KBM-7 (cell line): ENCODE results near the gene PPM1G.
"Not testable (repeated sequence)": the region's sequence is repeated elsewhere in the genome, so short reads cannot be mapped to it uniquely, and the experiment has no call there.

Source experiments
- DNase-seq: peaks from one replicate; pipeline ENCODE4 v3.0.0-alpha.2; 2015
- in situ Hi-C: fragments of 300-500 bp; cut with MboI; formaldehyde crosslinking; loops from 2 replicates; pipeline ENCODE4 v1.14.3; 2020; ENCODE audit warnings: low sequenced_read_pairs, low pct_unique_long_range_greater_than_20kb, mixed read lengths

Gene PPM1G, protein sequence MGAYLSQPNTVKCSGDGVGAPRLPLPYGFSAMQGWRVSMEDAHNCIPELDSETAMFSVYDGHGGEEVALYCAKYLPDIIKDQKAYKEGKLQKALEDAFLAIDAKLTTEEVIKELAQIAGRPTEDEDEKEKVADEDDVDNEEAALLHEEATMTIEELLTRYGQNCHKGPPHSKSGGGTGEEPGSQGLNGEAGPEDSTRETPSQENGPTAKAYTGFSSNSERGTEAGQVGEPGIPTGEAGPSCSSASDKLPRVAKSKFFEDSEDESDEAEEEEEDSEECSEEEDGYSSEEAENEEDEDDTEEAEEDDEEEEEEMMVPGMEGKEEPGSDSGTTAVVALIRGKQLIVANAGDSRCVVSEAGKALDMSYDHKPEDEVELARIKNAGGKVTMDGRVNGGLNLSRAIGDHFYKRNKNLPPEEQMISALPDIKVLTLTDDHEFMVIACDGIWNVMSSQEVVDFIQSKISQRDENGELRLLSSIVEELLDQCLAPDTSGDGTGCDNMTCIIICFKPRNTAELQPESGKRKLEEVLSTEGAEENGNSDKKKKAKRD

DNA sequence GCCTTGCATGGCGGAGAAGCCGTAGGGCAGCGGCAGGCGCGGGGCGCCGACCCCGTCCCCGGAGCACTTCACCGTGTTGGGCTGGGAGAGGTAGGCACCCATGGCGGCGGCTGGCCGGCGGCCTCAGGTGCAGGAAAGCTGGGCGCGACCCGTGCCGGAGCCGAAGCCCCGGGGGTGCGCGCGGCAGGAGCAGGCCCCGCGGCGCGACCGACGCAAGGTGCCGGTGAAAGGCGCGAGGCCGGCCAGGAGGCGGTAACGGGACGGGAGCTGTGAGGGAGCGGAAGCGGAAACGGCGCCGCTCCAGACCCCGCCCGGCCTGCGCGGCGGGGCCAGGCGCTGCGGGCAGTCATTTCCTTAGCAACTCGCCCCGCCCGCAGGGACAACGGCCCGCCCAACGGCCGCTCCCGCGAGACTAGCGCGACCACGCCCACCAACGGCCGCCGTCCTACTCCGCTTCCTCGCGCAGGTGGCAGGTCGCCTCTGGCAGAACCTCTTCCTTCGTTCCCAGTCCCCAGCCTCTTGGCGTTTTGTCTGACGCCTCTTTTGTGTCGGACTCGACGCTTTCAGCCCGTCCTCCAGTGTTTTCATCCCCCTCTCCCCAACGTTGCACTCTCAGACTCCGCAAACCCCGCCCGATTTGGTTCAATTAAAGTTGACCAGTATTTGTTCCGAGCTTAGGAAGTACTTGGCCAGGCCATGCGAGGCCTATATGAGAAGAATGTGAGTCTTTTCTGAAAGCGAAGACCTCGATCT, at the start of gene PPM1G:
PPM1G (minus strand) TSS at position 271 of the 753 bp plus-strand sequence; CDS start at position 102, 169 bp downstream.
- in situ Hi-C loops = no loop called here
- peak; percentile 97 for DNase-seq

DNA sequence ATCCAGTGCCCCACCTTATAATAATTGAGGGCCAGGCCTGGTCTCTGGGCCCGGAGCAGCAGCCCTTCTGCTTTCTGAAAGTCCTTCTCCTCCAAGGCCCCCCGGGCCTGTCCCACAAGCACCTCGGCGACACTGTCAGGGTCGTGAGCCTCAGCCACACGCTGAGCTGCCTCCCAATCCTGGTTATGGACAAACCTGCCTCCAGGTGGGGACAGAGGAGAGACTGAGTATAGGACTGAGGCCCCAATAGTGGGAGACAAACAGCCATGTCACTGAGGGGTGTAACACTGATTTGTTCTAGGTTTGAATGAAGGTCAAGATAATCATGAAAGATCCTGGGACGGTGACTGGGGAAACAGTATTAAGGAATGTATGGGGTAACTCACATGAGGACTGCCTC, 44.6 kb upstream of the PPM1G start:
- in situ Hi-C loops = no loop called here
- DNase-seq = no peak

DNA sequence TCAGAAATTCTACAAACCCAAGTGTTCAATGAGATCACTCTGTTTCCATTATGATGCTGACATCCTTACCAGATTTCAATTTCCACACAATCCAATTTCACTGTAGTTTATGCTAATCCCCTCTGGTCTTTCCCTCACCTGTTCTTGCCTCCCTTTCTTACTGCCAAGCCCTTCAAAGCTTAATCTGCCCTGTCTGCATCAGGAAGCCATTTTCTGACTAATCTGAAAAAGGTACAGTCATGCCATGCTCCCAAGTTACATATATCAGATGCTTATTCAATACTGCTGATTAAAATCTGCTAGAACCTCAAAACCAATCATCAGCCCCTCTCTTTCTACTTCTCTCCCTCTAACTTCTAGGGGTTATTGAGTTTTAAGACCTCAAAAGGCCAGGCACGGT, 41.7 kb upstream of the PPM1G start:
- in situ Hi-C loops = no loop called here
- no peak for DNase-seq

DNA sequence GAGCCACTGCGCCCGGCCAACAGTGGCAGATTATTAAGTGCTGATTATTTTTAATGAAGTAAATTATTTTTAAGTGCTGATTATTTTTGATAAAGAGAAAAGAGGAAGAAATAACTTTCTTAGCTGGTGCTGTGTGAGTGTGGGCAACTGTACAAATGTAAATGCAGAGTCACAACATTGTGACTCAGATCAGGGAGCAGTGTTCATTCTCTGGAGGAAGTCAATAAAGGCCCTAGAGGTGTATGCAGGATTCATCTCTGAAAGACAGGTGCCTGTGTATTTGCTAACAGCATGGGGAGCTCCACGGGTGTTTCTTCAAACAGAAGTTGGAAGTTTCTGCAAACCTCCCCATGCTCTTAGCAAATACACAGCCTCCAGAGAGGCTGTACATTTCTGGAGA, 39.0 kb upstream of the PPM1G start:
- in situ Hi-C loops = no loop called here
- DNase-seq = no peak

DNA sequence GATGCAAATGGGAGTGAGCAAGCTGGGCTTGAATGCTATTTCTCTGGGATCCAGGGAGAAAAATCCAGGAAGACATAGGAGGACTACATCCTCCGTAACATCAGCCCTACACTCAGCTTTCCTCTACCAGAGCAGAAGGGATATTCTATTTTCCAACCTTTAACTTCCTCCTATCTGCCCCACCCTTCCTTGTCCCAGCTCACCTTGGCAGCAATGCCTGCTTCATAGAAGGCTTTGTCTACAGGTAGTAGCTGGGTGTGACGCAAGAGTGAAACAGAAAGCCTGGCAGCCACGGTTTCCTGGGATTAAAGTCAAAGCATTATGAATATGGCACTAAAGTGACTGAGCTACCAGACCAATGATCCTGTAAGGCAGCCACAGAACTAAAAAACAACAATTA, 36.7 kb upstream of the PPM1G start:
- in situ Hi-C loops = no loop called here
- DNase-seq = no peak

DNA sequence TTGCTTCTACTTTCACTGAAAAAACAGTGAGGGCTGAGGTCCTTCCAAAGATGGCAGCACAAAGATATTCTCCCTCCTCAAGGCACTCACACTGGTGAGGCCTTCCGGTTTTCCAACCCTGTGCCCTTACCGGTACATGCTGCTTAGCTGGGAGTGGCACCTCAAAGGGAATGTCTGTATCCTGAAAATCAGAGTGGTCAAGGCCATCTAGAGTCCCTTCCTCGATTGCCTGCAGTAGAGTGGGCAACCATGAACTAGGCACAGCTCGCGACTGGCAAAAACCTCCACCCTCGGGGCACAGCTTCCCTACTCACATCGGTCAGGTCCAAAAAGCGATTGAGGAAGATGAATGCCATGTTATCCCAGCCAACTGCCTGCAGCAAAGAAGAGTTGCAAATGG, 36.2 kb upstream of the PPM1G start:
- DNase-seq = no peak
- in situ Hi-C loops = no loop called here

DNA sequence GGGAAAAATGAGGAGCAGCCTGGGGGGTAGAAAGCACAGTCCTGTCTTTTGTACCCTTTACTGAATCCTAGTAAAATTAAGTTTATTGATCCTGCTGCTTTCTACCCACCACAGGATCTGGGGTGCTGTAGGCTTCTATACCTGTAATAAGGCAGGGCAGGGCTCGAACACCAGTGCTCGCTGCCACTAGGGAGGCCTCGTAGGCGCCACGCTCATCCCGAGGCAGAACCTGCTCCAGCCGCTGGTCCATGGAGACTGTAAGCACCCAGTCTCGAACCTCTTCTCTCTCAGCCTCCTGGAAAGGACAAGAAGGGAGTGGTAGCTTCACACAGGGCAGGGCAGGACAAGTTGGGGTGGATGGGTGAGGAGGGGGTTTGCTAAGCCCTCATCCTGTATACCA, 35.8 kb upstream of the PPM1G start:
- in situ Hi-C loops = no loop called here

DNA sequence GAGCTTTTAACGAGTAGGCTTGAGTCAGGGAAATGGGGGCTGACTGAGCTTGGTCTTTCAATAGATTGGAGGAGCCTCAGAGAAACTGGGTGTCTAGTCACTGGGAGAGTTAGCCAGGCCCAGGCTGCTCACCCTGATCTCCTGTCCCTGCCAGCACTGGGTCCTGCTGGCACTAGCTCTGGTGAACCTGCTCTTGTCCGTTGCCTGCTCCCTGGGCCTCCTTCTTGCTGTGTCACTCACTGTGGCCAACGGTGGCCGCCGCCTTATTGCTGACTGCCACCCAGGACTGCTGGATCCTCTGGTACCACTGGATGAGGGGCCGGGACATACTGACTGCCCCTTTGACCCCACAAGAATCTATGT, 33.5 kb upstream of the PPM1G start:
- no peak for DNase-seq
- in situ Hi-C loops = no loop called here

More for the DNA sequence above, 35.8 kb upstream of the PPM1G start:
- no peak for DNase-seq

DNA sequence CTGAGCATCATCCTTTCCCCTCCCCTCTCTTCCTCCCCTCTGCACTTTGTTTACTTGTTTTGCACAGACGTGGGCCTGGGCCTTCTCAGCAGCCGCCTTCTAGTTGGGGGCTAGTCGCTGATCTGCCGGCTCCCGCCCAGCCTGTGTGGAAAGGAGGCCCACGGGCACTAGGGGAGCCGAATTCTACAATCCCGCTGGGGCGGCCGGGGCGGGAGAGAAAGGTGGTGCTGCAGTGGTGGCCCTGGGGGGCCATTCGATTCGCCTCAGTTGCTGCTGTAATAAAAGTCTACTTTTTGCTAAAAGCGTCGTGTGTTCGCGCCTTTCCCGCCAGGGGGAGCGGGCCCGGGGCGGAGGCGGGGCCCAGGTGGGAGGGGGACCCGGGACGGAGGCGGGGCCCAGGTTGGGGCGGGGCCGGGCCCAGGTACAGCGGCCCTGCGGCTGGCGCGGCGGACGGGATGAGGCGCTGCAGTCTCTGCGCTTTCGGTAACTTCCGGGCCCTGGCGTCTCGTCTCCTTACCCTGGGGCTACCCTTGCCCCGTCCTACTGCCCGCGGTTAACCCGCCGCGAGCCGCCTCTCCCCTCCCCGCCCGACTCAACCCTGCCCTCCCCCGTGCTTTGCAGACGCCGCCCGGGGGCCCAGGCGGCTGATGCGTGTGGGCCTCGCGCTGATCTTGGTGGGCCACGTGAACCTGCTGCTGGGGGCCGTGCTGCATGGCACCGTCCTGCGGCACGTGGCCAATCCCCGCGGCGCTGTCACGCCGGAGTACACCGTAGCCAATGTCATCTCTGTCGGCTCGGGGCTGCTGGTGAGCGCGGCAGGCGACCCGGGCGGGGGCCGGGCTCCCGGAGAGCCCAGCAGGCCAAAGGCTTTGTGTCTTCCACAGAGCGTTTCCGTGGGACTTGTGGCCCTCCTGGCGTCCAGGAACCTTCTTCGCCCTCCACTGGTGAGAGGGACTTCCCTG, 32.8 kb upstream of the PPM1G start, which contains the start of gene KRTCAP3:
KRTCAP3 (plus strand) TSS at position 424 of the 962 bp plus-strand sequence; CDS start at position 456, 32 bp downstream.
- no peak for DNase-seq
- in situ Hi-C loops = no loop called here

DNA sequence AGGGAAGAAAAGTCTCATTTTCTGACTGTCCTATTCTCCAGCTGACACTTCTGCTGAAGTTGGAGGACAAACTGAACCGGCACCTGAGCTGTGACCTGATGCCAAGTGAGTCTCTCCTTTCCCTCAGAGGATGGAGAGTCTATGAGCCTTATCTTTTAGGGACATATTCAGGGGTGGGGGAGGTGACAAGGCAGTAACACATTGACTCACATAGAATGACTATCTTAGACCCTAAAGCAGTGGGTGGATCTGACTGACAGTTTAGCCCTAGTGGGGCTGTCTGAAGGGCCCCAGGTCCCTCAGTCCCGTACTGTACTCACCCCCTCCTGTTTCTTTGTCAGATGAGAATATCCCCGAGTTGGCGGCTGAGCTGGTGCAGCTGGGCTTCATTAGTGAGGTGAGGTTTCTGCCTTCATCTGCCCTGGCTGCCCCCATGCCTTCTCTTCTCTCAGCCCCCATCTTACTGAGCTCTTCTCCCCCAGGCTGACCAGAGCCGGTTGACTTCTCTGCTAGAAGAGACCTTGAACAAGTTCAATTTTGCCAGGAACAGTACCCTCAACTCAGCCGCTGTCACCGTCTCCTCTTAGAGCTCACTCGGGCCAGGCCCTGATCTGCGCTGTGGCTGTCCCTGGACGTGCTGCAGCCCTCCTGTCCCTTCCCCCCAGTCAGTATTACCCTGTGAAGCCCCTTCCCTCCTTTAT, 32.0 kb upstream of the PPM1G start:
- in situ Hi-C loops = no loop called here
- no peak for DNase-seq

DNA sequence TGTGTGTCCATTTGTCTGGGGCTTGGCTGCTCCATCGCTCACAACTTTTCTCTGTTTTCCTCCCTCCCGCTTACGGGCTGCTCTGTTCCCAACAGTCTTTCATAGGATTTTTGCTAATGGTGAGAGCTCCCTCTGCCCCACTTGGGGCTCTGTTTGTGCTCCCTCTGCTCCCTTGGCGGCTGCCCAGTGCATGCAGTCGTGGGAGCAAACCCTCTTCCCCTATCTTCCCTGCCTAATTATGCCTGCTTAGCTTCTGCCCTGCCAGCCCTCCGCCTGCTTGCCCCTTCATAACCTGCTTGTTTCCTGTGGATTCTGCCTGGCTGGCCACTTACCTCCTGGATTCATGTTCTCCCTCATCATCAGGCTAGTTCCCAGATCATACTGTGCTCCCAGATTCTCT, 26.2 kb upstream of the PPM1G start:
- DNase-seq = no peak
- in situ Hi-C loops = no loop called here

DNA sequence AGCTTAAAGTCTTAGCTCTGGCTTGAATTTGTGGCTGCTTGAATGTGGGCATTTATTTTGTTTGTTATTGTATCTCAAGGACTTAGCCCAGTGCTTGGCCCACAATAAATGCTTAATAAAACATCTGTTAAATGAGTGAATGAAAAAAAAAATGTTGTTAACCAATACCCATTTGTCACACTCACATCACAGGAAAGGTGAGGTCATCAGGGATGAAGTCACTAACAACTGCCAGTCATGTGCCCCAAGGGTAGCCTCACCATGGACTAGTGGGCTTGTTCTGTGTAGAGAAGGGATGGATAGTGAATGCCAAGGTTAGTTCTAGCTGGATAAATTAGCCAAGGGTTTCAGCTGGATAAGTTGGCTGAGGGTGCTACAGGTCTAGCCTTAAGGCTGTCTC, 22.0 kb upstream of the PPM1G start:
- in situ Hi-C loops = no loop called here

DNA sequence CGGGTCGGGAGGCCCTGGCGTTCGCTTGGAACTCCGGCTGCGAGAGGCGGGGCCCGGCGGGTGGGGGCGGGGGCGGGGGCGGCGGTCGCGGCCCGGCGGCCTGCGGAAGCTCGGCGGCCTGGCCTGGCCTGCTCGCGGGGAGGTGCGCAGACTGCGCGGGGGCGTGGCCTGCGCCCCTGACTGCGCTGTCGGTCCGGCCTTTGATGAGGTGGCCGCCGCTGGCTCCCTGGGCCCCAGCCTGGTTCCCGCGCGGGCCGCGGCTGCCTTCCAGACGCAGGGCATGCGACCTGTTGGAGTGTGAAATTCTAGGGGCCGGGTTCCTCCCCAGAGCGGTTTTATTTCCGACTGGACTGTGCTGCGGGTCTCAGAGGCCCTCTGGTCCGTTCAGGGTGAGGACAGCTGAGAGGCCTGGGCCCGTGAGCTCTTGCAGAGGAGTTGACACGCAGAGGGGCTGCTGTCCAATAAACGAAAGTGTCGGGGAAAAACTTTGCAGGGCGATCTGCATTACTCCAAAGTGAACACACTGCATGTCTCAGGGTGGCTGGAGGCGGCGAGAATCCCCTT, 19.7 kb upstream of the PPM1G start:
- in situ Hi-C loops = no loop called here
- DNase-seq = peak; percentile 82

More for the DNA sequence above, 22.0 kb upstream of the PPM1G start:
- no peak for DNase-seq

DNA sequence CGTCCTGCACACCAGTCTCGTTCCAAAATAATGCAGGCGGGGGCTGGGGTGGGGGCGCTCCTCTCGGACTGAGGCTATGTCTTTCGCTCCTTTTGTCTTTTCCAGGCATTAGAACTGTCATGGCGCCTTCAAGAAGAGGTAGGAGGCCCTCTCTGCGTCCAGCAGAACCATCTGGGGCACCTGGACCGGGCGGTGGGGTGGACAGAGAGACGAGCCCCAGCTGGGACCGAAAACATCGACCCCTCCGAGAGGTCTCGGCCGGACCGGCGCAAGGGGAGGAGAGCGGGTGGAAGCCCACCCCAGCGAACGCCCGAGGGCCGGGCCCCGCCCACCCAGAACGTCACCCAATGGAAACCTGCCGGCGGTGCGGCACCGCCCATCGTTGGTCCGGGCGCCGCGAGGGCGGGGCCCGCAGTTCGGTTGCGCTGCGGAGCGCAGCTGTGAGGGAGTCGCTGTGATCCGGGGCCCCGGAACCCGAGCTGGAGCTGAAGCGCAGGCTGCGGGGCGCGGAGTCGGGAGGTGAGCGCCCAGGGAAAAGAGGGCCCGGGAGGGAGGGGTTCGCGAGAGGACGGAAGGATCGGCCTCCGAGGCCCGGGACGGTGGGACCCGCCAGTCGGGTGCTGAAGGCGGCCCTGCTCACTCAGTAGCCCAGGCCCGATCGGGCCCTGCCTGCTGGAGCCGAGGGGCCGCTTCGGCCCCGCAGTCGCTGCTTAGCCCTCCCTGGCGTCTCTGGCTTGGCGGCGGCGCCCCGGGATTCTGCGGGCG, 19.0 kb upstream of the PPM1G start, which contains the start of gene NRBP1:
NRBP1 (plus strand) TSS at position 419 of the 765 bp plus-strand sequence. CDS start 4,643 bp downstream, outside the sequence.
- in situ Hi-C loops = no loop called here
- peak; percentile 92 for DNase-seq

DNA sequence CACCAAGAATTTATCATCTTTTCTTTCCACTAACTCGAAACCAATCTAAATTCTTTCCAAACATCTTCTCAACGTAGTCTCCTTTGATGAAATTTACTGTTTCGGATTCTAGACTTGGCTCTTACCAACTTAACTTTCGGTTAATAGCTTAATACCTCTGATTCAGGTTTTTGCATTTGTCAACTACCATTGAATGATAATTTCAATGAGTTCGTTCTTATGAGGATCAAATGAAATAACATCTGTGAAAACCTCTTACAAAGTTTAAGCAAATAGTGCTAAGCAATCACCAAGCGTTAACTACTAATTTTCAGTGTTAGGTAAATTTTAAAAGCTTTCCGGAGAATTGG, 18.4 kb upstream of the PPM1G start:
- DNase-seq = no peak

DNA sequence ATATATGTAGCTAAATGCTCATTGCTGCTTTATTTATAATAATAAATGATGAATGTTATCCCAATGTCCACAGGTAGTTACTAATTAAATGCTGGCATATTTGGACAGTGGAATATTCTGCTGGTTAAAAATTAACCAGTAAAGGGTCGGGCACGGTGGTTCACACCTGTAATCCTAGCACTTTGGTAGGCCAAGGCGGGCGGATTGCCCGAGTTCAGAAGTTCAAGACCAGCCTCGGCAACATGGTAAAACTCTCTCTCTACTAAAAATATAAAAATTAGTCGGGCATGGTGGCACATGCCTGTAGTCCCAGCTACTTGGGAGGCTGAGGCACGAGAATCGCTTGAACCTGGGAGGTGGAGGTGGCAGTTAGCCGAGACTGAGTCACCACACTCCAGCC, 15.6 kb upstream of the PPM1G start:
- in situ Hi-C loops, DNase-seq: not testable (repeated sequence)

More for the DNA sequence above, 18.4 kb upstream of the PPM1G start:
- in situ Hi-C loops = no loop called here

DNA sequence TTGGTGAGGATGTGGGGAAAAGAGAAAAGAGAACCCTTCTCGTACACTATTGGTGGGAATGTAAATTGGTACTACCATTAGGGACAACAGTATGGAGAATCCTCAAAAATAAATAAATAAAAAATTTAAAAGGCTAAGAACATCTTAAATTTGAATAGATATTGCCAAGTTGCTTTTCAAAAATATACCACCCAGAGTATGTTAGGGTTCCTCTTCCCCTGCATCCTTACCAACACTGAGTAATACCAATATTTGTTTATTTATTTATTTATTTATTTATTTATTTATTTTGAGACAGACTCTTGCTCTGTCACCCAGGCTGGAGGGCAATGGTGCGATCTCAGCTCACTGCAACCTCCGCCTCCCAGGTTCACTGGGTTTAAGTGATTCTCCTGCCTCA, 13.6 kb upstream of the PPM1G start:
- in situ Hi-C loops = no loop called here
- DNase-seq = no peak
